Adrenal gland (tissue), 5 donors: Measurements from ENCODE around the gene PICK1.

Source experiments
- CTCF ChIP-seq, 6 experiments: fragments of 450-650 bp in 4 of 6; fragments of 200-600 bp in 2 of 6; sonication (generic) in 1 of 6; IDR thresholded peaks; 1 replicate in 5 of 6; 2 replicates in 1 of 6; pipeline versions ENCODE4 v1.5.1 to v1.8.0; 2016 to 2021; ENCODE audit warnings: antibody characterized with exemption in 6 of 6, mild to moderate bottlenecking in 2 of 6, moderate library complexity in 1 of 6
- POLR2A ChIP-seq, 2 donors: fragments of 450-650 bp; IDR thresholded peaks; one replicate each; pipeline ENCODE4 v1.6.1; 2017; ENCODE audit warnings: antibody characterized with exemption in 2 of 2, mild to moderate bottlenecking in 2 of 2, moderate library complexity in 1 of 2
- donor health status: DM: no; HTN: no; CAD: no.

- TF ChIP-seq CTCF (IDR thresholded peaks at IDR 0.05) (no peak), POLR2A (IDR thresholded peaks at IDR 0.05) (no peak)
Observed at GRCh38 chr22:38110863-38111852, 54.0 kb downstream of the PICK1 start.
